H1 (cell line): ENCODE data around the gene CHST4. TPM values are rescaled to one million over a fixed set of nuclear protein-coding genes. Genes with fewer than 3 reads are reported as not detected.

Experiments
- CTCF ChIA-PET: fragments of 300-600 bp; sonication (Branson Sonifier 250); formaldehyde crosslinking; loops from one replicate; lab custom pipeline; 2021; ENCODE audit not compliant: partially characterized antibody; lab: Charles Lee
- POLR2A ChIA-PET: fragments of 300-600 bp; sonication (Branson Sonifier 250); formaldehyde crosslinking; loops from one replicate; lab custom pipeline; 2021; ENCODE audit warnings: inconsistent platforms; ENCODE audit not compliant: partially characterized antibody; lab: Charles Lee
- DNase-seq, 2 experiments: peaks; one replicate each; pipeline versions ENCODE4 v3.0.0 to v3.0.0-alpha.2; 2010 to 2022; ENCODE audit warnings: low spot score in 2 of 2, low read depth in 1 of 2, mixed read lengths in 1 of 2
- FAIRE-seq: peaks from 2 replicates; lab custom pipeline; 2011; peaks lifted over from hg19 to GRCh38; lab: Jason Lieb, UNC
- H2AFZ ChIP-seq: 2 replicates; pipeline ENCODE4 v1.8.1; 2012; ENCODE audit warnings: low read length, inconsistent platforms
- H2AK5ac ChIP-seq: 2 replicates; pipeline ENCODE4 v1.6.1; 2013; ENCODE audit warnings: low read depth, low read length
- H2BK120ac ChIP-seq: replicated peaks from 2 replicates; pipeline ENCODE3; 2013; ENCODE audit warnings: low read depth, low read length, inconsistent platforms
- H2BK12ac ChIP-seq: 2 replicates; pipeline ENCODE4 v1.6.1; 2013; ENCODE audit warnings: low read depth, low read length
- H2BK15ac ChIP-seq: 2 replicates; pipeline ENCODE4 v1.6.1; 2013; ENCODE audit warnings: low read length
- H2BK20ac ChIP-seq: 2 replicates; pipeline ENCODE4 v1.6.1; 2013; ENCODE audit warnings: low read length
- H2BK5ac ChIP-seq: 2 replicates; pipeline ENCODE4 v1.6.1; 2013; ENCODE audit warnings: low read depth, low read length
- H3K14ac ChIP-seq: 2 replicates; pipeline ENCODE4 v1.6.1; 2013; ENCODE audit warnings: inconsistent platforms; ENCODE audit not compliant: insufficient read length
- H3K18ac ChIP-seq: 2 replicates; pipeline ENCODE4 v1.6.1; 2013; ENCODE audit warnings: low read length; ENCODE audit errors: extremely low read depth
- H3K23ac ChIP-seq: 2 replicates; pipeline ENCODE4 v1.6.1; 2013; ENCODE audit warnings: inconsistent platforms; ENCODE audit not compliant: insufficient read length
- H3K23me2 ChIP-seq: 2 replicates; pipeline ENCODE4 v1.6.1; 2013; ENCODE audit warnings: low read depth, low read length
- H3K27ac ChIP-seq: 2 replicates; pipeline ENCODE4 v1.6.1; 2011; ENCODE audit warnings: low read depth, low read length, inconsistent platforms
- H3K27me3 ChIP-seq, 4 experiments: replicated peaks in 1 of 4; 1 replicate in 1 of 4; 2 replicates in 3 of 4; pipeline versions ENCODE4 v1.6.1 to v1.8.1; 2011 to 2013; ENCODE audit warnings: low read length in 3 of 4, mild to moderate bottlenecking in 3 of 4, inconsistent platforms in 2 of 4, mixed read lengths in 2 of 4, moderate library complexity in 1 of 4; ENCODE audit not compliant: control insufficient read depth in 3 of 4, insufficient read depth in 3 of 4; ENCODE audit errors: extremely low read depth in 1 of 4
- H3K36me3 ChIP-seq, 4 experiments: 2 replicates each; pipeline versions ENCODE4 v1.6.1 to v1.8.1; 2011 to 2013; ENCODE audit warnings: mild to moderate bottlenecking in 4 of 4, low read length in 3 of 4, moderate library complexity in 2 of 4, control low read depth in 1 of 4, inconsistent platforms in 1 of 4; ENCODE audit not compliant: insufficient read depth in 4 of 4, control insufficient read depth in 2 of 4
- H3K4ac ChIP-seq: replicated peaks from 2 replicates; pipeline ENCODE3; 2013; ENCODE audit warnings: low read length, low read depth, mixed read lengths, inconsistent platforms; ENCODE audit not compliant: insufficient read length
- H3K4me1 ChIP-seq, 4 experiments: replicated peaks in 1 of 4; 1 replicate in 1 of 4; 2 replicates in 3 of 4; pipeline versions ENCODE4 v1.6.1 to v1.8.1; 2011 to 2013; ENCODE audit warnings: low read length in 3 of 4, inconsistent platforms in 2 of 4, mixed read lengths in 1 of 4; ENCODE audit not compliant: insufficient read depth in 4 of 4, control insufficient read depth in 3 of 4
- H3K4me2 ChIP-seq, 2 experiments: 2 replicates each; pipeline versions ENCODE4 v1.6.1 to v1.8.1; 2011 to 2013; ENCODE audit warnings: low read depth in 2 of 2, low read length in 2 of 2, control low read depth in 1 of 2, inconsistent platforms in 1 of 2, mild to moderate bottlenecking in 1 of 2; ENCODE audit not compliant: insufficient read depth in 1 of 2
- H3K4me3 ChIP-seq, 4 experiments: fragments of 200-600, 300-600 bp in 1 of 4; sonication (generic), shearing (Covaris generic), sonication (Bioruptor Twin) in 1 of 4; 2 replicates each; pipeline versions ENCODE4 v1.5.1 to v1.8.1; 2011 to 2016; ENCODE audit warnings: low read length in 4 of 4, low read depth in 3 of 4, control low read depth in 2 of 4, inconsistent platforms in 2 of 4, mild to moderate bottlenecking in 2 of 4, mixed read lengths in 1 of 4, moderate library complexity in 1 of 4; ENCODE audit not compliant: insufficient read depth in 2 of 4; ENCODE audit errors: extremely low read depth in 1 of 4
- H3K56ac ChIP-seq: replicated peaks from 2 replicates; pipeline ENCODE3; 2013; ENCODE audit warnings: low read depth, mild to moderate bottlenecking, mixed read lengths, low read length, inconsistent platforms; ENCODE audit not compliant: insufficient read length
- H3K79me1 ChIP-seq: 2 replicates; pipeline ENCODE4 v1.6.1; 2013; ENCODE audit warnings: low read depth, low read length, control low read depth
- H3K79me2 ChIP-seq, 2 experiments: 2 replicates each; pipeline versions ENCODE4 v1.6.1 to v1.8.1; 2012 to 2013; ENCODE audit warnings: low read length in 2 of 2, mild to moderate bottlenecking in 2 of 2, inconsistent platforms in 1 of 2; ENCODE audit not compliant: insufficient read depth in 2 of 2, control insufficient read depth in 1 of 2
- H3K9ac ChIP-seq, 4 experiments: replicated peaks in 1 of 4; 1 replicate in 1 of 4; 2 replicates in 3 of 4; pipeline versions ENCODE4 v1.6.1 to v1.8.1; 2011 to 2013; ENCODE audit warnings: low read depth in 3 of 4, low read length in 3 of 4, control low read depth in 2 of 4, mild to moderate bottlenecking in 2 of 4, moderate library complexity in 2 of 4, inconsistent platforms in 1 of 4; ENCODE audit errors: extremely low read depth in 1 of 4
- H3K9me3 ChIP-seq, 2 experiments: 2 replicates each; pipeline versions ENCODE4 v1.6.1 to v1.8.1; 2012 to 2013; ENCODE audit warnings: mild to moderate bottlenecking in 2 of 2, moderate library complexity in 2 of 2, control low read depth in 1 of 2, inconsistent platforms in 1 of 2, low read depth in 1 of 2, low read length in 1 of 2, mixed read lengths in 1 of 2; ENCODE audit not compliant: insufficient read depth in 2 of 2
- H4K20me1 ChIP-seq, 2 experiments: replicated peaks in 1 of 2; 2 replicates each; pipeline versions ENCODE3 to v1.8.1; 2011 to 2013; ENCODE audit warnings: inconsistent platforms in 2 of 2, low read length in 2 of 2, mild to moderate bottlenecking in 1 of 2; ENCODE audit not compliant: insufficient read depth in 2 of 2, control insufficient read depth in 1 of 2
- H4K5ac ChIP-seq: 2 replicates; pipeline ENCODE4 v1.6.1; 2013; ENCODE audit warnings: low read length, low read depth, mixed read lengths, inconsistent platforms; ENCODE audit not compliant: insufficient read length
- H4K8ac ChIP-seq: 2 replicates; pipeline ENCODE4 v1.8.0; 2013; ENCODE audit warnings: mild to moderate bottlenecking, moderate library complexity, low read length, inconsistent platforms; ENCODE audit not compliant: insufficient read depth; ENCODE audit errors: extremely low read depth
- H4K91ac ChIP-seq: replicated peaks from 2 replicates; pipeline ENCODE3; 2013; ENCODE audit warnings: low read length, mixed read lengths, inconsistent platforms; ENCODE audit not compliant: insufficient read length
- ATF2 ChIP-seq: IDR thresholded peaks from 2 replicates; pipeline ENCODE4 v1.6.1; 2012; ENCODE audit warnings: low read length, inconsistent platforms
- BCL11A ChIP-seq, 2 experiments: IDR thresholded peaks; one replicate each; pipeline ENCODE4 v1.6.1; 2011; ENCODE audit warnings: low read depth in 2 of 2, low read length in 2 of 2, mild to moderate bottlenecking in 2 of 2
- CBX8 ChIP-seq: fragments of 300-800, 300-1000 bp; sonication (generic); IDR thresholded peaks from 2 replicates; pipeline ENCODE4 v1.7.1; 2016; ENCODE audit warnings: low read depth, low read length, borderline replicate concordance
- GABPA ChIP-seq: IDR thresholded peaks from 2 replicates; pipeline ENCODE4 v1.6.1; 2011; ENCODE audit warnings: mild to moderate bottlenecking, low read length, moderate library complexity, borderline replicate concordance; ENCODE audit not compliant: insufficient read depth
- NANOG ChIP-seq: IDR thresholded peaks from 2 replicates; pipeline ENCODE4 v1.6.1; 2011; ENCODE audit warnings: low read length, low read depth, mild to moderate bottlenecking, inconsistent platforms; ENCODE audit not compliant: insufficient read depth, poor library complexity, severe bottlenecking
- PHF8 ChIP-seq: fragments of 200-600 bp; sonication (generic); conservative IDR thresholded peaks from 2 replicates; pipeline ENCODE4 v1.7.1; 2012; ENCODE audit warnings: low read depth, mild to moderate bottlenecking, inconsistent platforms, low read length, moderate library complexity
- RBBP5 ChIP-seq: IDR thresholded peaks from 2 replicates; pipeline ENCODE4 v1.7.1; 2012; ENCODE audit warnings: low read depth, mild to moderate bottlenecking, inconsistent platforms, low read length, moderate library complexity, borderline replicate concordance
- TCF12 ChIP-seq: IDR thresholded peaks from 2 replicates; pipeline ENCODE4 v1.6.1; 2011; ENCODE audit warnings: low read depth, mild to moderate bottlenecking, low read length
- WGBS, 2 experiments: shearing (Covaris generic) in 1 of 2; methylation state at CpG; one replicate each; pipeline versions ENCODE4 v1.1.6 to v1.1.7; 2013 to 2015; ENCODE audit warnings: low lambda C conversion rate in 2 of 2, mixed read lengths in 2 of 2, inconsistent platforms in 1 of 2, low coverage in 1 of 2, missing lambda C conversion rate in 1 of 2; ENCODE audit not compliant: insufficient replicate concordance in 2 of 2, insufficient coverage in 1 of 2, insufficient read length in 1 of 2; ENCODE audit errors: extremely low coverage in 1 of 2, missing lambda C conversion rate in 1 of 2; 5-methylcytosine and 5-hydroxymethylcytosine counted together
- polyA plus RNA-seq, 7 experiments: library from polyadenylated mRNA; depleted of rRNA in 3 of 7; stranded (reverse) in 5 of 7; unstranded in 2 of 7; fragments of >200 nt in 5 of 7; fragments of 200-250 nt in 2 of 7; gene quantifications; 1 replicate in 5 of 7; 2 replicates in 1 of 7; 4 replicates in 1 of 7; pipeline versions ENCODE4 v1.2.1 to v1.2.3, GENCODE V29; 2011 to 2013; ENCODE audit warnings: missing spikeins in 2 of 7, mixed read lengths in 2 of 7
- total RNA-seq: library from RNA; stranded (reverse); fragmentation: NEBNext Ultra II Directional; extraction: Animal tissue kit (Norgen Biotek cat#: 25700); gene quantifications from 2 replicates; pipeline ENCODE4 v1.2.1, GENCODE V29; 2021

Gene CHST4
- total and polyA plus RNA-seq, 2 of the 8 experiments (the other 6 are each of a cell fraction or from before 2014, with no cell fraction given): 12.1 to 14.6 TPM

DNA sequence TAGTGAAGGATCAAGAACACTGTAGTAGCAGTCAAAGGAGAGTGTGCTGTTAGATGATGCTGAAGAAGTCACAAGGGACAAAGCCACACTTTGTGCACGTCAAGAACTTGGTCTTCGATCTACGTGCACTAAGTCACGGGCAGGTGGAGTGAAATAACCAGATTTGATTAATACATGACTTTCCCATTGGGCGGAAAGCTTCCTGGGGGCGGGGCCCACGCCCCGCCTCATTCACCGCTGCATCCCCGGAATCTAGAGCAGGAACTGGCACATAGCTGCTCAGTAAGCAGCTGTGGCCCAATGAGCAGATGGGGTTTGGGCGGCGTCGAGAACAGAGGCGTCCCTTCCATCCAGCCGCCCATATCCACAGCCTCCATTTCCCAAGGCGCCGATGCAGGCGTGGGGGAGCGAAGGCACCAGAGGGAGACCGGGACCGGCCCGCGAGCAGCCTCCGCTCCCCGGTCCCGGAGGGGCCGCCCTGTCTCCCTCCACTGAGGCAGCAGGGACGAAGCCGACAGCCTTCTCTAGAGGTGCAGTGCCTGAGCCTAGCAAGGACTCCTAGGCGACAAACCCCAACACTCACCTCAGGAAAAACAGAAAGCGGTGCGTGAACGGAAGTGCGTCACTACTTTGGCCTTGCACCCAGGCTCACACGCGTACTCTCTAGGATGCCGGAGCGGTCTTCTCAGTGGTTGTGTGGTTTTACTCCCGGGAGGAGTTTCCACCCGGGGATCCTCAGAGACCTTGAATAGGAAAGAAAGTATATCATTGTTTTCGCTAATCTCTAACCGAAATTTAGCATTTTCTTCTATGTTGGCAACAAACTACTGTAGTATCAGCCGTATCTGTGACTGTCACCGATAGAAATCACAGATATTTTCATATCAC, 42.0 kb upstream of the CHST4 start:
- FAIRE-seq: peak; percentile 66
- TF ChIP-seq ATF2 (no peak), TCF12 (no peak), RBBP5 (no peak; the same call in 1 of the 2 replicates), PHF8 (peak; percentile 98), GABPA (peak; percentile 79; the same call in 1 of the 2 replicates), NANOG (no peak), BCL11A (IDR thresholded peaks at IDR 0.05; ENCODE audit: low read depth in 2 of 2, low read length in 2 of 2) (no peak), CBX8 (no peak)

More for the DNA sequence above, 42.0 kb upstream of the CHST4 start:
- Histone ChIP-seq H3K9me3 (no peaks in the 10 kb centered on the region), H3K27ac (peak overlapping the region; percentile 97), H3K4me3 (peak overlapping the region; percentile 53 to 82 (median 80)), H3K23me2 (peaks cover 2% of the 10 kb centered on the region; the same call in 1 of the 2 replicates), H2BK120ac (no peak overlapping the region), H4K8ac (peak overlapping the region; percentile 84; the same call in 1 of the 2 replicates), H3K23ac (no peak overlapping the region), H3K56ac (peak overlapping the region; percentile 28), H3K18ac (0 out of 2 replicates have a peak overlapping the region, but pooled peaks have one; percentile 49), H3K4ac (no peak overlapping the region), H4K91ac (no peak overlapping the region), H2BK15ac (no peak overlapping the region), H3K14ac (no peak overlapping the region), H2BK12ac (no peak overlapping the region), H3K79me2 (no peaks in the 10 kb centered on the region), H3K27me3 (no peaks in the 10 kb centered on the region), H3K9ac (peak overlapping the region; percentile 71 to 86 (median 85)), H4K5ac (peak overlapping the region; percentile 63), H2BK5ac (peak overlapping the region; percentile 71; the same call in 1 of the 2 replicates), H2BK20ac (no peak overlapping the region), H3K36me3 (no peaks in the 10 kb centered on the region), H3K4me2 (peak overlapping the region; percentile 84 to 86), H2AFZ (peak overlapping the region; percentile 98), H3K79me1 (no peaks in the 10 kb centered on the region), H4K20me1 (no peaks in the 10 kb centered on the region), H2AK5ac (no peak overlapping the region), H3K4me1 (no peaks in the 10 kb centered on the region)
- DNase-seq: peak in 1 of 2 experiments; percentile 78
- CTCF ChIA-PET: interaction anchor here (1.0 to 7.6 kb wide), 12 partner anchors 10 to 126 kb away, joined by 3 to 68 read pairs (median 5); partner anchors contain the start of gene ZNF23
- WGBS, 2 experiments: 3% methylated on average over 44 of the region's 44 CpGs; no CpG with 5 or more reads in 1 of the 2 experiments
- POLR2A ChIA-PET: interaction anchor here (1.0 to 2.6 kb wide), 7 partner anchors 10 to 55 kb away, joined by 3 to 54 read pairs (median 4); partner anchors contain the start of gene ZNF23
